OCI-LY7 (cell line): Measurements from ENCODE around the gene PRDX1.

Source experiments
- CTCF ChIP-seq: fragments of 200-600 bp; sonication (generic); conservative IDR thresholded peaks from 2 replicates; pipeline ENCODE4 v1.5.1; 2014; ENCODE audit warnings: mild to moderate bottlenecking, antibody characterized with exemption, low read length, moderate library complexity, mixed read lengths
- EZH2phosphoT487 ChIP-seq: fragments of 200-600 bp; sonication (generic); IDR thresholded peaks from 2 replicates; pipeline ENCODE4 v1.6.1; 2018; ENCODE audit warnings: low read depth, borderline replicate concordance, mild to moderate bottlenecking, mixed run types, antibody characterized with exemption, low read length, moderate library complexity, mixed read lengths

GRCh38 chr1:45526135-45526644, 4.5 kb upstream of the PRDX1 start:
- TF ChIP-seq CTCF, result no peak
- no peak for TF ChIP-seq EZH2phosphoT487
